Esophagus muscularis mucosa (tissue), 4 donors: Measurements from ENCODE around the gene PTPRZ1.

ENCODE experiments used
- EP300 ChIP-seq: sonication (generic); formaldehyde crosslinking; IDR thresholded peaks from one replicate; pipeline ENCODE4 v1.6.1; 2017; ENCODE audit warnings: antibody characterized with exemption
- POLR2A ChIP-seq: fragments of 450-650 bp; IDR thresholded peaks from one replicate; pipeline ENCODE4 v1.6.1; 2017; ENCODE audit warnings: antibody characterized with exemption, moderate library complexity, mild to moderate bottlenecking, low read depth
- POLR2AphosphoS5 ChIP-seq, 2 donors: sonication (generic); formaldehyde crosslinking; IDR thresholded peaks; one replicate each; pipeline ENCODE4 v1.6.1; 2017; ENCODE audit warnings: antibody characterized with exemption in 2 of 2
- TF ChIP-seq, protein P1 (sequence below), 3 experiments: fragments of 200-600 bp in 2 of 3; fragments of 450-650 bp in 1 of 3; sonication (generic) in 2 of 3; IDR thresholded peaks; one replicate each; pipeline ENCODE4 v1.5.1; 2017 to 2019; ENCODE audit warnings: antibody characterized with exemption in 3 of 3, mild to moderate bottlenecking in 2 of 3, moderate library complexity in 1 of 3

GRCh38 chr7:121938429-121938996 is 65.6 kb downstream of the PTPRZ1 start:
- TF ChIP-seq POLR2A (no peak), EP300 (no peak), POLR2AphosphoS5 (IDR thresholded peaks at IDR 0.05) (no peak)
- TF ChIP-seq, protein P1, sequence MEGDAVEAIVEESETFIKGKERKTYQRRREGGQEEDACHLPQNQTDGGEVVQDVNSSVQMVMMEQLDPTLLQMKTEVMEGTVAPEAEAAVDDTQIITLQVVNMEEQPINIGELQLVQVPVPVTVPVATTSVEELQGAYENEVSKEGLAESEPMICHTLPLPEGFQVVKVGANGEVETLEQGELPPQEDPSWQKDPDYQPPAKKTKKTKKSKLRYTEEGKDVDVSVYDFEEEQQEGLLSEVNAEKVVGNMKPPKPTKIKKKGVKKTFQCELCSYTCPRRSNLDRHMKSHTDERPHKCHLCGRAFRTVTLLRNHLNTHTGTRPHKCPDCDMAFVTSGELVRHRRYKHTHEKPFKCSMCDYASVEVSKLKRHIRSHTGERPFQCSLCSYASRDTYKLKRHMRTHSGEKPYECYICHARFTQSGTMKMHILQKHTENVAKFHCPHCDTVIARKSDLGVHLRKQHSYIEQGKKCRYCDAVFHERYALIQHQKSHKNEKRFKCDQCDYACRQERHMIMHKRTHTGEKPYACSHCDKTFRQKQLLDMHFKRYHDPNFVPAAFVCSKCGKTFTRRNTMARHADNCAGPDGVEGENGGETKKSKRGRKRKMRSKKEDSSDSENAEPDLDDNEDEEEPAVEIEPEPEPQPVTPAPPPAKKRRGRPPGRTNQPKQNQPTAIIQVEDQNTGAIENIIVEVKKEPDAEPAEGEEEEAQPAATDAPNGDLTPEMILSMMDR (IDR thresholded peaks at IDR 0.05) = no peak
